ENCODE measurements around the gene GPR173.

DNA sequence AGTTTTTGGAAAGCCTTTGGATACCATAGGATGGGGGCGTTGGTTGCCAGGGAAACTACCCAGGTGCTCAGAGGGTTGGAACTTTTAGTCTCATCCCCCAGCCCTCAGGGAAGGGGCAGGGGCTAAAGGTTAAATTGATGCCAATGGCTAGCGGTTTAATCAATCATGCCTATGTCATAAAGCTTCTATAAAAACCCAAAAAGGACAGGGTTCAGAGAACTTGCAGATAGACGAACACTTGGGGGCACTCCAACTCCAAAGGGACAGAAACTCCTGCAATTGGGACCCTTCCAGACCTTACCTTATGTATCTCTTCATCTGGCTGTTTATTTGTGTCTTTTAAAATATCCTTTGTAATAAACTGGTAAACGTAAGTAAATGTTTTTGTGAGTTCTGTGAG is 30.0 kb upstream of the GPR173 start:
- TF ChIP-seq, protein P1, sequence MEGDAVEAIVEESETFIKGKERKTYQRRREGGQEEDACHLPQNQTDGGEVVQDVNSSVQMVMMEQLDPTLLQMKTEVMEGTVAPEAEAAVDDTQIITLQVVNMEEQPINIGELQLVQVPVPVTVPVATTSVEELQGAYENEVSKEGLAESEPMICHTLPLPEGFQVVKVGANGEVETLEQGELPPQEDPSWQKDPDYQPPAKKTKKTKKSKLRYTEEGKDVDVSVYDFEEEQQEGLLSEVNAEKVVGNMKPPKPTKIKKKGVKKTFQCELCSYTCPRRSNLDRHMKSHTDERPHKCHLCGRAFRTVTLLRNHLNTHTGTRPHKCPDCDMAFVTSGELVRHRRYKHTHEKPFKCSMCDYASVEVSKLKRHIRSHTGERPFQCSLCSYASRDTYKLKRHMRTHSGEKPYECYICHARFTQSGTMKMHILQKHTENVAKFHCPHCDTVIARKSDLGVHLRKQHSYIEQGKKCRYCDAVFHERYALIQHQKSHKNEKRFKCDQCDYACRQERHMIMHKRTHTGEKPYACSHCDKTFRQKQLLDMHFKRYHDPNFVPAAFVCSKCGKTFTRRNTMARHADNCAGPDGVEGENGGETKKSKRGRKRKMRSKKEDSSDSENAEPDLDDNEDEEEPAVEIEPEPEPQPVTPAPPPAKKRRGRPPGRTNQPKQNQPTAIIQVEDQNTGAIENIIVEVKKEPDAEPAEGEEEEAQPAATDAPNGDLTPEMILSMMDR (IDR thresholded peaks at IDR 0.05) = no peak
- TF ChIP-seq POLR2A (IDR thresholded peaks at IDR 0.05) = no peak
